Measurements from ENCODE around the gene DHX8.
"Not testable (repeated sequence)": the region's sequence is repeated elsewhere in the genome, so short reads cannot be mapped to it uniquely, and the experiment has no call there.

DHX8 gene

GRCh38 chr17:43483674-43484551 is at the start of gene DHX8:
DHX8 (plus strand) TSS chr17:43483975; CDS start chr17:43484038, 63 bp downstream.
- peak within 1 kb of the TSS; percentile 98 for H3K27ac Mint-ChIP-seq

GRCh38 chr17:43434902-43435319 is 48.9 kb upstream of the DHX8 start:
- Mint-ChIP-seq H3K27me3 (peaks cover 31% of the 10 kb centered on the region), H3K4me3 (no peak overlapping the region), H3K9me3 (no peaks in the 10 kb centered on the region), H3K27ac (no peak overlapping the region), H3K4me1 (ENCODE audit: low read depth) (no peaks in the 10 kb centered on the region), H3K36me3 (ENCODE audit: low read depth) (no peaks in the 10 kb centered on the region)

More at GRCh38 chr17:43483674-43484551, at the start of gene DHX8:
- Mint-ChIP-seq H3K4me3 (peak within 1 kb of the TSS; percentile 100), H3K36me3 (ENCODE audit: low read depth) (peaks cover 3% of the 10 kb centered on the region), H3K27me3 (no peaks in the 10 kb centered on the region), H3K9me3 (no peaks in the 10 kb centered on the region), H3K4me1 (ENCODE audit: low read depth) (peaks cover 41% of the 10 kb centered on the region)

GRCh38 chr17:43437756-43438155 is 46.0 kb upstream of the DHX8 start:
- H3K4me3 Mint-ChIP-seq, result no peak overlapping the region
- H3K4me1 Mint-ChIP-seq (ENCODE audit: low read depth), result no peaks in the 10 kb centered on the region
- H3K9me3 Mint-ChIP-seq, result no peaks in the 10 kb centered on the region
- no peak overlapping the region for H3K27ac Mint-ChIP-seq
- H3K27me3 Mint-ChIP-seq, result peaks cover 15% of the 10 kb centered on the region
- H3K36me3 Mint-ChIP-seq (ENCODE audit: low read depth), result no peaks in the 10 kb centered on the region

GRCh38 chr17:43438626-43439025 is 45.1 kb upstream of the DHX8 start:
- Mint-ChIP-seq H3K36me3 (ENCODE audit: low read depth) (no peaks in the 10 kb centered on the region), H3K4me1 (ENCODE audit: low read depth) (no peaks in the 10 kb centered on the region), H3K27me3 (peaks cover 15% of the 10 kb centered on the region), H3K27ac (no peak overlapping the region), H3K9me3 (no peaks in the 10 kb centered on the region), H3K4me3 (no peak overlapping the region)

- no peaks in the 10 kb centered on the region for H3K9me3 Mint-ChIP-seq
- no peaks in the 10 kb centered on the region for H3K36me3 Mint-ChIP-seq (ENCODE audit: low read depth)
- no peak overlapping the region for H3K27ac Mint-ChIP-seq
- H3K27me3 Mint-ChIP-seq, result peaks cover 15% of the 10 kb centered on the region
- no peaks in the 10 kb centered on the region for H3K4me1 Mint-ChIP-seq (ENCODE audit: low read depth)
- no peak overlapping the region for H3K4me3 Mint-ChIP-seq
Measured at GRCh38 chr17:43439041-43439440, 44.7 kb upstream of the DHX8 start.

- peaks cover 10% of the 10 kb centered on the region for H3K27me3 Mint-ChIP-seq
- H3K4me3 Mint-ChIP-seq, result no peak overlapping the region
- no peaks in the 10 kb centered on the region for H3K36me3 Mint-ChIP-seq (ENCODE audit: low read depth)
Measured at GRCh38 chr17:43442711-43443110, 41.1 kb upstream of the DHX8 start.

GRCh38 chr17:43443381-43443780 is 40.4 kb upstream of the DHX8 start:
- Mint-ChIP-seq H3K36me3 (ENCODE audit: low read depth) (no peaks in the 10 kb centered on the region), H3K27me3 (peaks cover 10% of the 10 kb centered on the region), H3K4me3 (no peak overlapping the region), H3K4me1 (ENCODE audit: low read depth) (no peaks in the 10 kb centered on the region), H3K9me3 (no peaks in the 10 kb centered on the region), H3K27ac (no peak overlapping the region)

More at GRCh38 chr17:43442711-43443110, 41.1 kb upstream of the DHX8 start:
- H3K27ac Mint-ChIP-seq, result no peak overlapping the region
- no peaks in the 10 kb centered on the region for H3K4me1 Mint-ChIP-seq (ENCODE audit: low read depth)
- no peaks in the 10 kb centered on the region for H3K9me3 Mint-ChIP-seq

GRCh38 chr17:43444223-43445008 is 39.4 kb upstream of the DHX8 start:
- no peak overlapping the region for H3K27ac Mint-ChIP-seq
- no peak overlapping the region for H3K4me3 Mint-ChIP-seq
- H3K36me3 Mint-ChIP-seq (ENCODE audit: low read depth), result no peaks in the 10 kb centered on the region
- H3K9me3 Mint-ChIP-seq, result no peaks in the 10 kb centered on the region
- H3K27me3 Mint-ChIP-seq, result peaks cover 6% of the 10 kb centered on the region
- H3K4me1 Mint-ChIP-seq (ENCODE audit: low read depth), result no peaks in the 10 kb centered on the region

- Mint-ChIP-seq H3K27ac (no peak overlapping the region), H3K4me3 (no peak overlapping the region), H3K36me3 (ENCODE audit: low read depth) (no peaks in the 10 kb centered on the region), H3K4me1 (ENCODE audit: low read depth) (no peaks in the 10 kb centered on the region), H3K9me3 (no peaks in the 10 kb centered on the region), H3K27me3 (peaks cover 6% of the 10 kb centered on the region)
Measured at GRCh38 chr17:43445009-43445589, 38.7 kb upstream of the DHX8 start.

GRCh38 chr17:43446773-43447172 is 37.0 kb upstream of the DHX8 start:
- Mint-ChIP-seq H3K4me3 (no peak overlapping the region), H3K27me3 (peaks cover 6% of the 10 kb centered on the region), H3K27ac (no peak overlapping the region)

GRCh38 chr17:43448720-43449469 is 34.9 kb upstream of the DHX8 start:
- Mint-ChIP-seq H3K4me3 (no peak overlapping the region), H3K36me3 (ENCODE audit: low read depth) (no peaks in the 10 kb centered on the region), H3K27ac (no peak overlapping the region), H3K27me3 (peaks cover 10% of the 10 kb centered on the region), H3K9me3 (no peaks in the 10 kb centered on the region), H3K4me1 (ENCODE audit: low read depth) (no peaks in the 10 kb centered on the region)

More at GRCh38 chr17:43446773-43447172, 37.0 kb upstream of the DHX8 start:
- no peaks in the 10 kb centered on the region for H3K36me3 Mint-ChIP-seq (ENCODE audit: low read depth)
- no peaks in the 10 kb centered on the region for H3K9me3 Mint-ChIP-seq
- no peaks in the 10 kb centered on the region for H3K4me1 Mint-ChIP-seq (ENCODE audit: low read depth)

GRCh38 chr17:43449470-43450248 is 34.1 kb upstream of the DHX8 start:
- Mint-ChIP-seq H3K9me3 (no peaks in the 10 kb centered on the region), H3K36me3 (ENCODE audit: low read depth) (no peaks in the 10 kb centered on the region)

GRCh38 chr17:43450791-43451190 is 33.0 kb upstream of the DHX8 start:
- not testable (repeated sequence) for H3K9me3 Mint-ChIP-seq; H3K36me3 Mint-ChIP-seq (ENCODE audit: low read depth); H3K4me3 Mint-ChIP-seq; H3K27ac Mint-ChIP-seq; H3K4me1 Mint-ChIP-seq (ENCODE audit: low read depth)
- H3K27me3 Mint-ChIP-seq, result peaks cover 14% of the 10 kb centered on the region

More at GRCh38 chr17:43449470-43450248, 34.1 kb upstream of the DHX8 start:
- H3K4me3 Mint-ChIP-seq, result no peak overlapping the region
- no peak overlapping the region for H3K27ac Mint-ChIP-seq
- peaks cover 9% of the 10 kb centered on the region for H3K27me3 Mint-ChIP-seq
- no peaks in the 10 kb centered on the region for H3K4me1 Mint-ChIP-seq (ENCODE audit: low read depth)

GRCh38 chr17:43451741-43452140 is 32.0 kb upstream of the DHX8 start:
- H3K4me3 Mint-ChIP-seq; H3K9me3 Mint-ChIP-seq; H3K36me3 Mint-ChIP-seq (ENCODE audit: low read depth); H3K27ac Mint-ChIP-seq; H3K4me1 Mint-ChIP-seq (ENCODE audit: low read depth): not testable (repeated sequence)
- H3K27me3 Mint-ChIP-seq, result peaks cover 19% of the 10 kb centered on the region

Data from stimulated activated naive CD8-positive, alpha-beta T cell treated with anti-CD3 and anti-CD28 coated beads, Interleukin-15, Interleukin-2, amounts not matched to agents 100 ng/mL and 50 ng/mL, for 24 hours (primary cell).